SH-SY5Y (cell line): ENCODE data around the gene TNIP1.

ENCODE experiments used
- GATA2 ChIP-seq: IDR thresholded peaks from 2 replicates; pipeline ENCODE4 v1.6.1; 2011; ENCODE audit warnings: mild to moderate bottlenecking, low read depth, low read length
- GATA3 ChIP-seq: IDR thresholded peaks from 2 replicates; pipeline ENCODE4 v1.6.1; 2011; ENCODE audit warnings: low read depth, mild to moderate bottlenecking, low read length, moderate library complexity

GRCh38 chr5:151005950-151006576, 74.8 kb downstream of the TNIP1 start:
- no peak for TF ChIP-seq GATA2
- TF ChIP-seq GATA3, result no peak
